Measurements from ENCODE around the gene NGEF. TPM values are rescaled to one million over a fixed set of nuclear protein-coding genes. Genes with fewer than 3 reads are reported as not detected.

Gene NGEF
- total RNA-seq, 1 experiment from 2014 or later: 5.4 TPM

GRCh38 chr2:232890536-232890895, 122.5 kb downstream of the NGEF start (continued):
- no peak for TF ChIP-seq FOXJ3 (CRISPR knock-in tag; IDR thresholded peaks at IDR 0.05; ENCODE audit: borderline replicate concordance)
- TF ChIP-seq PREB (CRISPR knock-in tag; IDR thresholded peaks at IDR 0.05; ENCODE audit: borderline replicate concordance): no peak
- no peak for TF ChIP-seq GABPB1 (CRISPR knock-in tag; IDR thresholded peaks at IDR 0.05)
- no peak for TF ChIP-seq FOXP1 (CRISPR knock-in tag; IDR thresholded peaks at IDR 0.05; ENCODE audit: borderline replicate concordance)
- no peak for TF ChIP-seq NFE2L1 (CRISPR knock-in tag; IDR thresholded peaks at IDR 0.05)
- TF ChIP-seq HMGXB4 (CRISPR knock-in tag; IDR thresholded peaks at IDR 0.05): no peak
- TF ChIP-seq MAX (CRISPR knock-in tag; IDR thresholded peaks at IDR 0.05): no peak
- TF ChIP-seq CTCF (IDR thresholded peaks at IDR 0.05): no peak

DNA sequence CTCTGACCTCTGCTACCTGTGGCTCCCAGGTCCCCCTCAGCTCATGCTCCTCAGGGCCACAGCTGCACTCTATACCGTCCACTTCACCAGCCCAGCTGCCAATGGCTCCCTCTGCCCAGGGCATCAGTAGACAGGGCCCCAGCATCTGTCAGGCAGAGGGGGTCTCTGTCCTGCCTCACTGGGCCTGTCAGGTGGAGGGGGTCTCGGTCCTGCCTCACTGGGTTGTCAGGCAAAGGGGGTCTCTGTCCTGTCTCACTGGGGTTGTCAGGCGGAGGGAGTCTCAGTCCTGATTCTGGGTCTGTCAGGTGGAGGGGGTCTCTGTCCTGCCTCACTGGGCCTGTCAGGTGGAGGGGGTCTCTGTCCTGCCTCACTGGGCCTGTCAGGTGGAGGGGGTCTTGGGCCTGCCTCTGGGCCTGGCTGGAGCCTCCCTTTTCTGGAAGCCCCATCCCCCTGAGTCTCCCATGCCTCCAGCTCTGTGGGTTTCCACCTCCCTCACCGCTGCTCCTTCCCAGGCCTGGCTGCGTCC, 123.1 kb downstream of the NGEF start:
- CTCF ChIA-PET: interaction anchor here (1.0 to 2.2 kb wide), 4 partner anchors 35 to 162 kb away, joined by 3 to 12 read pairs (median 4); no protein-coding TSS in a partner anchor
- peak overlapping the region; percentile 71; the same call in 1 of the 2 replicates for H3K27ac Mint-ChIP-seq
- H3K9me3 Mint-ChIP-seq: no peaks in the 10 kb centered on the region
- ATAC-seq (no peak), DNase-seq (ENCODE audit: low spot score) (no peak)
- H3K36me3 Mint-ChIP-seq: no peaks in the 10 kb centered on the region
- no peak overlapping the region for H3K4me3 Mint-ChIP-seq
- peaks cover 27% of the 10 kb centered on the region for H3K4me1 Mint-ChIP-seq
- H3K27me3 Mint-ChIP-seq (ENCODE audit: low read depth): peaks cover 3% of the 10 kb centered on the region; the same call in 1 of the 2 replicates
- POLR2A ChIA-PET: no interaction called here
- TF ChIP-seq HMGXB4 (CRISPR knock-in tag; IDR thresholded peaks at IDR 0.05) (no peak), PREB (CRISPR knock-in tag; IDR thresholded peaks at IDR 0.05; ENCODE audit: borderline replicate concordance) (no peak), TEAD1 (CRISPR knock-in tag; IDR thresholded peaks at IDR 0.05) (no peak), ELF4 (CRISPR knock-in tag; IDR thresholded peaks at IDR 0.05; ENCODE audit: low read depth) (no peak), ZNF671 (CRISPR knock-in tag; IDR thresholded peaks at IDR 0.05) (no peak), AFF4 (CRISPR knock-in tag; IDR thresholded peaks at IDR 0.05; ENCODE audit: borderline replicate concordance) (no peak), TEAD4 (CRISPR knock-in tag; IDR thresholded peaks at IDR 0.05) (no peak), ZNF263 (CRISPR knock-in tag; IDR thresholded peaks at IDR 0.05; ENCODE audit: low read depth) (no peak), ATF6 (CRISPR knock-in tag; IDR thresholded peaks at IDR 0.05) (no peak)
- TF ChIP-seq, protein P1, sequence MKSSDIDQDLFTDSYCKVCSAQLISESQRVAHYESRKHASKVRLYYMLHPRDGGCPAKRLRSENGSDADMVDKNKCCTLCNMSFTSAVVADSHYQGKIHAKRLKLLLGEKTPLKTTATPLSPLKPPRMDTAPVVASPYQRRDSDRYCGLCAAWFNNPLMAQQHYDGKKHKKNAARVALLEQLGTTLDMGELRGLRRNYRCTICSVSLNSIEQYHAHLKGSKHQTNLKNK (CRISPR knock-in tag; IDR thresholded peaks at IDR 0.05): no peak
- TF ChIP-seq, protein P2, sequence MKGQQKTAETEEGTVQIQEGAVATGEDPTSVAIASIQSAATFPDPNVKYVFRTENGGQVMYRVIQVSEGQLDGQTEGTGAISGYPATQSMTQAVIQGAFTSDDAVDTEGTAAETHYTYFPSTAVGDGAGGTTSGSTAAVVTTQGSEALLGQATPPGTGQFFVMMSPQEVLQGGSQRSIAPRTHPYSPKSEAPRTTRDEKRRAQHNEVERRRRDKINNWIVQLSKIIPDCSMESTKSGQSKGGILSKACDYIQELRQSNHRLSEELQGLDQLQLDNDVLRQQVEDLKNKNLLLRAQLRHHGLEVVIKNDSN (CRISPR knock-in tag; IDR thresholded peaks at IDR 0.05): no peak
- TF ChIP-seq, protein P3, sequence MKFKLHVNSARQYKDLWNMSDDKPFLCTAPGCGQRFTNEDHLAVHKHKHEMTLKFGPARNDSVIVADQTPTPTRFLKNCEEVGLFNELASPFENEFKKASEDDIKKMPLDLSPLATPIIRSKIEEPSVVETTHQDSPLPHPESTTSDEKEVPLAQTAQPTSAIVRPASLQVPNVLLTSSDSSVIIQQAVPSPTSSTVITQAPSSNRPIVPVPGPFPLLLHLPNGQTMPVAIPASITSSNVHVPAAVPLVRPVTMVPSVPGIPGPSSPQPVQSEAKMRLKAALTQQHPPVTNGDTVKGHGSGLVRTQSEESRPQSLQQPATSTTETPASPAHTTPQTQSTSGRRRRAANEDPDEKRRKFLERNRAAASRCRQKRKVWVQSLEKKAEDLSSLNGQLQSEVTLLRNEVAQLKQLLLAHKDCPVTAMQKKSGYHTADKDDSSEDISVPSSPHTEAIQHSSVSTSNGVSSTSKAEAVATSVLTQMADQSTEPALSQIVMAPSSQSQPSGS (CRISPR knock-in tag; IDR thresholded peaks at IDR 0.05; ENCODE audit: borderline replicate concordance, low read depth): no peak
